Mesenchymal stem cell (in vitro differentiated cells and primary cell): ENCODE measurements around the gene NXPH4.

Experiments
- DNase-seq: peaks from one replicate; pipeline ENCODE4 v3.0.0-alpha.2; 2013
- H2AFZ ChIP-seq: one replicate; pipeline ENCODE4 v1.6.1; 2013; ENCODE audit warnings: low read depth, mild to moderate bottlenecking, control low read depth, inconsistent platforms, low read length, moderate library complexity
- H2AK5ac ChIP-seq: 2 replicates; pipeline ENCODE4 v1.6.1; 2013; ENCODE audit warnings: low read length, moderate library complexity, mild to moderate bottlenecking, inconsistent platforms; ENCODE audit not compliant: severe bottlenecking
- H2BK120ac ChIP-seq: one replicate; pipeline ENCODE4 v1.6.1; 2013; ENCODE audit warnings: low read depth, mild to moderate bottlenecking, inconsistent platforms, low read length, moderate library complexity
- H2BK12ac ChIP-seq, 2 experiments: one replicate each; pipeline ENCODE4 v1.6.1; 2013; ENCODE audit warnings: inconsistent platforms in 2 of 2, low read length in 2 of 2, mild to moderate bottlenecking in 2 of 2, moderate library complexity in 2 of 2, control low read depth in 1 of 2
- H2BK15ac ChIP-seq: one replicate; pipeline ENCODE4 v1.6.1; 2013; ENCODE audit warnings: mild to moderate bottlenecking, low read depth, inconsistent platforms; ENCODE audit not compliant: poor library complexity, severe bottlenecking
- H2BK5ac ChIP-seq: 2 replicates; pipeline ENCODE4 v1.6.1; 2013; ENCODE audit warnings: low read depth, mild to moderate bottlenecking, low read length, control low read depth, inconsistent platforms; ENCODE audit not compliant: poor library complexity, severe bottlenecking
- H3K14ac ChIP-seq, 2 experiments: one replicate each; pipeline ENCODE4 v1.6.1; 2013; ENCODE audit warnings: inconsistent platforms in 2 of 2, low read length in 2 of 2, control low read depth in 1 of 2, mild to moderate bottlenecking in 1 of 2, moderate library complexity in 1 of 2
- H3K18ac ChIP-seq, 2 experiments: one replicate each; pipeline ENCODE4 v1.6.1; 2013; ENCODE audit warnings: inconsistent platforms in 2 of 2, low read length in 2 of 2, control low read depth in 1 of 2, low read depth in 1 of 2, mild to moderate bottlenecking in 1 of 2
- H3K23ac ChIP-seq, 2 experiments: one replicate each; pipeline ENCODE4 v1.6.1; 2013; ENCODE audit warnings: inconsistent platforms in 2 of 2, low read length in 2 of 2, mild to moderate bottlenecking in 2 of 2, moderate library complexity in 2 of 2, control low read depth in 1 of 2
- H3K27ac ChIP-seq: 2 replicates; pipeline ENCODE4 v1.5.1; 2013; ENCODE audit warnings: mild to moderate bottlenecking, moderate library complexity, low read length, control low read depth, inconsistent platforms; ENCODE audit not compliant: poor library complexity, severe bottlenecking
- H3K27me3 ChIP-seq, 2 experiments: 2 replicates each; pipeline versions ENCODE4 v1.6.1 to v1.7.0; 2013; ENCODE audit warnings: low read length in 2 of 2, mild to moderate bottlenecking in 2 of 2, moderate library complexity in 2 of 2, control low read depth in 1 of 2, inconsistent platforms in 1 of 2; ENCODE audit not compliant: control insufficient read depth in 1 of 2, insufficient read depth in 1 of 2
- H3K36me3 ChIP-seq, 2 experiments: 2 replicates each; pipeline versions ENCODE4 v1.6.1 to v1.7.0; 2013; ENCODE audit warnings: low read length in 2 of 2, control low read depth in 1 of 2, inconsistent platforms in 1 of 2, low read depth in 1 of 2, mild to moderate bottlenecking in 1 of 2; ENCODE audit not compliant: insufficient read depth in 2 of 2, control insufficient read depth in 1 of 2
- H3K4ac ChIP-seq, 2 experiments: one replicate each; pipeline ENCODE4 v1.6.1; 2013; ENCODE audit warnings: inconsistent platforms in 2 of 2, low read length in 2 of 2, mild to moderate bottlenecking in 2 of 2, moderate library complexity in 2 of 2, control low read depth in 1 of 2, low read depth in 1 of 2
- H3K4me1 ChIP-seq: 2 replicates; pipeline ENCODE4 v1.6.1; 2013; ENCODE audit warnings: low read depth, low read length, control low read depth; ENCODE audit not compliant: control insufficient read depth, insufficient read depth
- H3K4me2 ChIP-seq: 2 replicates; pipeline ENCODE4 v1.6.1; 2013; ENCODE audit warnings: low read length, mild to moderate bottlenecking, inconsistent platforms; ENCODE audit not compliant: poor library complexity, severe bottlenecking
- H3K4me3 ChIP-seq, 2 experiments: 2 replicates each; pipeline versions ENCODE4 v1.5.1 to v1.7.0; 2013; ENCODE audit warnings: low read length in 2 of 2, mild to moderate bottlenecking in 2 of 2, control low read depth in 1 of 2, low read depth in 1 of 2; ENCODE audit not compliant: insufficient read depth in 1 of 2
- H3K79me1 ChIP-seq: replicated peaks from 2 replicates; pipeline ENCODE4 v1.6.1; 2013; ENCODE audit warnings: mild to moderate bottlenecking, control low read depth, low read length, inconsistent platforms; ENCODE audit not compliant: poor library complexity, severe bottlenecking
- H3K9ac ChIP-seq: 2 replicates; pipeline ENCODE4 v1.7.0; 2013; ENCODE audit warnings: mild to moderate bottlenecking, low read length, moderate library complexity
- H3K9me3 ChIP-seq: 2 replicates; pipeline ENCODE4 v1.7.0; 2013; ENCODE audit warnings: mild to moderate bottlenecking, low read length; ENCODE audit not compliant: control insufficient read depth
- H4K8ac ChIP-seq: one replicate; pipeline ENCODE4 v1.6.1; 2013; ENCODE audit warnings: inconsistent platforms, mild to moderate bottlenecking, low read length, moderate library complexity
- H4K91ac ChIP-seq: one replicate; pipeline ENCODE4 v1.6.1; 2013; ENCODE audit warnings: mild to moderate bottlenecking, low read length, inconsistent platforms
- WGBS: methylation state at CpG from one replicate; pipeline ENCODE4 v1.1.7; 2013; ENCODE audit warnings: mixed read lengths; 5-methylcytosine and 5-hydroxymethylcytosine counted together

Gene NXPH4

DNA sequence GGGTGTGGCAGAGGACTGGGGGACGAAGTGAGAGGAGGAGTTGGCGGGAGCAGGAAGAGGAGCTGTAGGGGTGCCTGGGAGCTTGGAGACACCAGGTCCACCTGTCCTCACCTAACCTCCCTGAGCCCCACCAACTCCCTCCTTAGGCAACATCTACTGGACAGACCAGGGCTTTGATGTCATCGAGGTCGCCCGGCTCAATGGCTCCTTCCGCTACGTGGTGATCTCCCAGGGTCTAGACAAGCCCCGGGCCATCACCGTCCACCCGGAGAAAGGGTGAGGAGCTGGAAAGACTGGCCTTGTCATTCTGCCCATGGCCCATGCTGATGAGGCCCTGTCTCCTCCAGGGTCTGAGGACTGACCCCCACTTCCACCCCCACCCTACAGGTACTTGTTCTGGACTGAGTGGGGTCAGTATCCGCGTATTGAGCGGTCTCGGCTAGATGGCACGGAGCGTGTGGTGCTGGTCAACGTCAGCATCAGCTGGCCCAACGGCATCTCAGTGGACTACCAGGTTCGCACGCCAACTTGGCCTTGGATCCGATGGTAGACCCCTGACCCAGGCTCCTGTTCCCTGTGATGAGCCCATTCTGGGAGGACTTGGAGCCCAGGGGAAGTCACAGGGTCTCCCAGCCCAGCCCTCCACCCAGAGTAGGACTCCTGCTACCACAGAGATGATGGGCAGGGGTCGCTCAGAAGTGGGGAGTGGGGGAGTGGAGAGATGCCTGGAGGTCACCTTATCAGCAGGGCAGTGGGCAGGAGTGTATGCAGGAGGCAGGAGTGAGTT, 32.5 kb upstream of the NXPH4 start:
- H3K9ac ChIP-seq = no peak overlapping the region
- no peak overlapping the region for H2BK15ac ChIP-seq
- H3K14ac ChIP-seq = no peak overlapping the region
- no peak overlapping the region for H2BK5ac ChIP-seq
- peaks cover 11% of the 10 kb centered on the region for H3K79me1 ChIP-seq
- no peak overlapping the region for H2AFZ ChIP-seq
- no peaks in the 10 kb centered on the region for H3K9me3 ChIP-seq
- H3K18ac ChIP-seq = no peak overlapping the region
- H3K4me3 ChIP-seq = no peak overlapping the region
- H4K8ac ChIP-seq = no peak overlapping the region
- no peak overlapping the region for H2BK12ac ChIP-seq
- H3K4ac ChIP-seq = no peak overlapping the region
- no peaks in the 10 kb centered on the region for H3K27me3 ChIP-seq
- DNase-seq = no peak
- peaks cover 90 to 100% of the 10 kb centered on the region in 2 experiments for H3K36me3 ChIP-seq
- H3K27ac ChIP-seq = no peak overlapping the region
- no peak overlapping the region for H4K91ac ChIP-seq
- no peak overlapping the region for H3K23ac ChIP-seq
- H3K4me1 ChIP-seq = no peaks in the 10 kb centered on the region
- H2BK120ac ChIP-seq = no peak overlapping the region
- H2AK5ac ChIP-seq = no peak overlapping the region
- 94% methylated on average over 22 of the region's 22 CpGs for WGBS
- no peak overlapping the region for H3K4me2 ChIP-seq

DNA sequence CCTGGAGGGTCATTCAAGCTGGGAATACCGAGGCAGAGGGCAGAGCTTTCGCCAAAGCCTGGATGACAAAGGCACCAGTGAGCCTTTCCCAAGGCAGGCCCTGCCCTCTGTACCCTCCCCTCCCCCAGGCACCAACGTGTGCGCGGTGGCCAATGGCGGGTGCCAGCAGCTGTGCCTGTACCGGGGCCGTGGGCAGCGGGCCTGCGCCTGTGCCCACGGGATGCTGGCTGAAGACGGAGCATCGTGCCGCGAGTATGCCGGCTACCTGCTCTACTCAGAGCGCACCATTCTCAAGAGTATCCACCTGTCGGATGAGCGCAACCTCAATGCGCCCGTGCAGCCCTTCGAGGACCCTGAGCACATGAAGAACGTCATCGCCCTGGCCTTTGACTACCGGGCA, 31.2 kb upstream of the NXPH4 start:
- Histone ChIP-seq H2AK5ac (no peak overlapping the region), H2BK5ac (no peak overlapping the region), H2BK120ac (no peak overlapping the region), H4K8ac (no peak overlapping the region), H4K91ac (no peak overlapping the region), H3K4me1 (no peaks in the 10 kb centered on the region), H3K27me3 (no peaks in the 10 kb centered on the region), H3K4ac (no peak overlapping the region), H2BK15ac (no peak overlapping the region), H3K4me3 (no peak overlapping the region), H3K27ac (no peak overlapping the region), H3K9me3 (no peaks in the 10 kb centered on the region), H3K9ac (no peak overlapping the region), H2BK12ac (no peak overlapping the region), H3K23ac (no peak overlapping the region), H3K79me1 (peaks cover 11% of the 10 kb centered on the region), H3K4me2 (no peak overlapping the region), H3K18ac (no peak overlapping the region), H3K14ac (no peak overlapping the region), H3K36me3 (peaks cover 90 to 100% of the 10 kb centered on the region in 2 experiments), H2AFZ (no peak overlapping the region)
- no peak for DNase-seq
- 96% methylated on average over 25 of the region's 25 CpGs for WGBS

DNA sequence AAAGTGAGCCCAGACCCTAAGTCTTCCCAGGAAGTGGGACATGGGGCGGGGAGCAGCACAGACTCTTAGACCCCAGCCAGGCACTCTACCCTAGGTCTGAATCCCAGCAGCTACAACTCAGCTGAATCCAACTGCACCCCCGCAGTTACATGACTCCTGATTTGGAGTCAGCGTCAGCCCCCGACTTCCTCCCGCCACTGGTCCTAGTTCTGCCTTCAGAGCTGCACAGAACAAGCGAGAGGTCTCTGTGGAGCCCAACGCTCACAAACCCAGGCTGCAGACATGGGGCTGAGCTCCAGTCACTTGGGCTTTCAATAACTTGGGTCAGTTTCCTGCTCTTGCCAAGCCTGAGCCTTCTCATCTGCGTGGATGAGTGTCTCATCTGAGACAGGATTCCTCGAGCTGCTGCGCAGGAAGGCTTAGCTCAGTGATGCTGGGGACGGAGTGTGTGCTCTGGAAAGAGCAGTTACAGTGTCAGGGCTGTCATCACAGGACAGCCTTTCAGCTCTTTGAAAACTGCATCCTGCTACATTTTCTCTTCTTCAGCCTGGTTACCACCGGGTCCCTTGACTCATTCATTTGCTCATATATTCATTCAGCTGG, 30.6 kb upstream of the NXPH4 start:
- Histone ChIP-seq H3K4ac (no peak overlapping the region), H2BK5ac (no peak overlapping the region), H2BK120ac (no peak overlapping the region), H3K79me1 (peaks cover 11% of the 10 kb centered on the region), H4K8ac (no peak overlapping the region), H3K4me3 (no peak overlapping the region), H3K9ac (no peak overlapping the region), H2BK12ac (no peak overlapping the region), H2AFZ (no peak overlapping the region), H3K4me1 (no peaks in the 10 kb centered on the region), H4K91ac (no peak overlapping the region), H3K14ac (no peak overlapping the region), H3K23ac (no peak overlapping the region), H3K9me3 (no peaks in the 10 kb centered on the region), H3K36me3 (peaks cover 90 to 100% of the 10 kb centered on the region in 2 experiments), H3K27me3 (no peaks in the 10 kb centered on the region), H3K18ac (no peak overlapping the region), H2BK15ac (no peak overlapping the region), H3K4me2 (no peak overlapping the region), H3K27ac (no peak overlapping the region), H2AK5ac (no peak overlapping the region)
- DNase-seq = no peak
- WGBS = 95% methylated on average over 12 of the region's 12 CpGs

DNA sequence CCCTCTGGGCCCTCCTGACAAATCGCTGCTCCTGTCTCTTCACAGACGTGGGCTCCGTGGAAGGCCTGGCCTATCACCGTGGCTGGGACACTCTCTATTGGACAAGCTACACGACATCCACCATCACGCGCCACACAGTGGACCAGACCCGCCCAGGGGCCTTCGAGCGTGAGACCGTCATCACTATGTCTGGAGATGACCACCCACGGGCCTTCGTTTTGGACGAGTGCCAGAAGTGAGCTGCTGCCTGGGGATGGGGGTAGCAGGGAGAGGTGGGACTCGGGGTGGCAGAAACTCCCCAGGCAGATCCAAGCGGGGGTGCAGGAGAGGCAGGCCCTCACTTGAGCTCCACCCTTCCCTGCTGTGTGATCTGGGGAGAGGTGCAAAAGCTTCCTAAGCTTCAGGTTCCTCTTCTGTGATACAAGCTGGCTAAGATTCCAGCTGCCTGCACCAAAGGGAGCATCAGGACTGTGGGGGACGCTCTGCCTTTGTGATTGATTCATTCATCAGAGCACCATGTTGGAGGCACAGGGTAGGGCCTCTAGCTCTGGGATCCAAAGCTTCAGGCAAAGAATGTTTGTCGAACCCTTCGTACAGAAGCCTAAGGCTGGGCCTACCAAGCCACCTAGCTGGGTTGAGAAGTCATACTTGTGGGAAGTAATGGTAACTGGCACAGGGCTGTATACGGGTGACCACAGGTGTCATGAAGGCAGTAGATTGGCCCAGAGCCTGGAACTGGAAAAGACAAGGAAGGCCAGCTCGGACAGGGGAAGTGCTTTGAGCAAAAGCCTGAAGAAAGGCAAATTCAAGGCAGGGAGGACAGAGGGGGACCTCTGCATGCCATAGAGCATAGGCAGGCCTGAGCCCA, 29.1 kb upstream of the NXPH4 start:
- H3K4me3 ChIP-seq = no peak overlapping the region
- no peak overlapping the region for H3K14ac ChIP-seq
- peaks cover 11% of the 10 kb centered on the region for H3K79me1 ChIP-seq
- H2AK5ac ChIP-seq = no peak overlapping the region
- no peak overlapping the region for H2BK15ac ChIP-seq
- H4K8ac ChIP-seq = no peak overlapping the region
- H2BK120ac ChIP-seq = no peak overlapping the region
- WGBS = 91% methylated on average over 21 of the region's 21 CpGs
- H3K36me3 ChIP-seq = peaks cover 94 to 100% of the 10 kb centered on the region in 2 experiments
- no peak overlapping the region for H3K23ac ChIP-seq
- no peak overlapping the region for H3K9ac ChIP-seq
- no peak overlapping the region for H4K91ac ChIP-seq
- no peak overlapping the region for H3K27ac ChIP-seq
- H3K4me1 ChIP-seq = no peaks in the 10 kb centered on the region
- no peak overlapping the region for H3K4ac ChIP-seq
- H3K18ac ChIP-seq = no peak overlapping the region
- no peak overlapping the region for H2BK12ac ChIP-seq
- no peak overlapping the region for H2BK5ac ChIP-seq
- H3K4me2 ChIP-seq = no peak overlapping the region
- no peak for DNase-seq
- H3K27me3 ChIP-seq = no peaks in the 10 kb centered on the region
- H2AFZ ChIP-seq = no peak overlapping the region
- H3K9me3 ChIP-seq = no peaks in the 10 kb centered on the region
